Prostate gland (tissue), 2 donors: Measurements from ENCODE around the gene TECR.

Experiments used
- CTCF ChIP-seq, 4 experiments: fragments of 200-600 bp in 2 of 4; fragments of 450-650 bp in 2 of 4; sonication (generic) in 2 of 4; IDR thresholded peaks; 1 replicate in 3 of 4; 2 replicates in 1 of 4; pipeline ENCODE4 v1.5.1; 2016 to 2019; ENCODE audit warnings: antibody characterized with exemption in 4 of 4, mild to moderate bottlenecking in 2 of 4, moderate library complexity in 2 of 4
- POLR2A ChIP-seq: fragments of 450-650 bp; IDR thresholded peaks from one replicate; pipeline ENCODE4 v1.6.1; 2016; ENCODE audit warnings: antibody characterized with exemption, mild to moderate bottlenecking
- POLR2AphosphoS5 ChIP-seq: sonication (generic); formaldehyde crosslinking; IDR thresholded peaks from one replicate; pipeline ENCODE4 v1.6.1; 2017; ENCODE audit warnings: antibody characterized with exemption

GRCh38 chr19:14580623-14581237, 51.3 kb downstream of the TECR start:
- no peak for TF ChIP-seq CTCF (IDR thresholded peaks at IDR 0.05)
- TF ChIP-seq POLR2A, result no peak
- TF ChIP-seq POLR2AphosphoS5, result no peak
